Measurements from ENCODE around the gene KAZN. TPM values are rescaled to one million over a fixed set of nuclear protein-coding genes. Genes with fewer than 3 reads are reported as not detected.

The KAZN gene
- total RNA-seq, 1 donor from 2014 or later: 10.2 TPM

GRCh38 chr1:14713077-14713476, 114.6 kb downstream of the KAZN start:
- DNase-seq (ENCODE audit: low spot score): no peak

GRCh38 chr1:14715266-14715665, 116.8 kb downstream of the KAZN start:
- no peak for DNase-seq (ENCODE audit: low spot score)

- DNase-seq (ENCODE audit: low spot score): no peak
These were observed 117.3 kb downstream of the KAZN start for GRCh38 chr1:14715802-14716201.

GRCh38 chr1:14716474-14716873, 118.0 kb downstream of the KAZN start:
- DNase-seq (ENCODE audit: low spot score): no peak

GRCh38 chr1:14718476-14718875, 120.0 kb downstream of the KAZN start:
- DNase-seq (ENCODE audit: low spot score): no peak

- DNase-seq (ENCODE audit: low spot score): no peak
These were observed 124.9 kb downstream of the KAZN start for GRCh38 chr1:14723401-14723800.

- DNase-seq (ENCODE audit: low spot score): no peak
These were observed 125.8 kb downstream of the KAZN start for GRCh38 chr1:14724246-14724645.

- no peak for DNase-seq (ENCODE audit: low spot score)
These were observed 126.2 kb downstream of the KAZN start for GRCh38 chr1:14724678-14725077.

GRCh38 chr1:14725238-14725637, 126.8 kb downstream of the KAZN start:
- no peak for DNase-seq (ENCODE audit: low spot score)

- DNase-seq (ENCODE audit: low spot score): no peak
These were observed 127.2 kb downstream of the KAZN start for GRCh38 chr1:14725695-14726094.

- no peak for DNase-seq (ENCODE audit: low spot score)
These were observed 128.1 kb downstream of the KAZN start for GRCh38 chr1:14726606-14727005.

GRCh38 chr1:14728516-14728915, 130.0 kb downstream of the KAZN start:
- no peak for DNase-seq (ENCODE audit: low spot score)

GRCh38 chr1:14732728-14733047, 134.2 kb downstream of the KAZN start:
- no peak for DNase-seq (ENCODE audit: low spot score)

GRCh38 chr1:14733048-14733778, 134.7 kb downstream of the KAZN start:
- DNase-seq (ENCODE audit: low spot score): no peak

- DNase-seq (ENCODE audit: low spot score): no peak
These were observed 135.3 kb downstream of the KAZN start for GRCh38 chr1:14733779-14734140.

GRCh38 chr1:14735841-14736240, 137.4 kb downstream of the KAZN start:
- DNase-seq (ENCODE audit: low spot score): no peak

- peak; percentile 29 for DNase-seq (ENCODE audit: low spot score)
These were observed 139.1 kb downstream of the KAZN start for GRCh38 chr1:14737561-14738094.

- DNase-seq (ENCODE audit: low spot score): peak; percentile 51
These were observed 139.8 kb downstream of the KAZN start for GRCh38 chr1:14738235-14738634.

GRCh38 chr1:14738647-14739046, 140.2 kb downstream of the KAZN start:
- DNase-seq (ENCODE audit: low spot score): no peak

GRCh38 chr1:14739082-14739832, 140.8 kb downstream of the KAZN start:
- DNase-seq (ENCODE audit: low spot score): no peak

- no peak for DNase-seq (ENCODE audit: low spot score)
These were observed 141.5 kb downstream of the KAZN start for GRCh38 chr1:14740016-14740415.

GRCh38 chr1:14741082-14741481, 142.6 kb downstream of the KAZN start:
- no peak for DNase-seq (ENCODE audit: low spot score)

GRCh38 chr1:14741532-14741931, 143.0 kb downstream of the KAZN start:
- DNase-seq (ENCODE audit: low spot score): no peak

Data from mucosa of gallbladder (tissue), 1 donor.